K562 (cell line): ENCODE results near the gene FLOT2. TPM values are rescaled to one million over a fixed set of nuclear protein-coding genes. Genes with fewer than 3 reads are reported as not detected.
A peak's percentile ranks its signal among the peaks of the same experiment; 100 is the strongest.

Source experiments
- ATF7 ChIP-seq: fragments of 450-650 bp; IDR thresholded peaks from 2 replicates; pipeline ENCODE4 v1.7.1; 2014; ENCODE audit warnings: mild to moderate bottlenecking, moderate library complexity
- CREB1 ChIP-seq, 2 experiments: sonication (generic) in 1 of 2; formaldehyde crosslinking in 1 of 2; IDR thresholded peaks; 2 replicates each; pipeline versions ENCODE4 v1.6.1 to v1.8.0; 2012 to 2022; ENCODE audit warnings: inconsistent platforms in 1 of 2, mild to moderate bottlenecking in 1 of 2, missing genetic modification reagents in 1 of 2, moderate library complexity in 1 of 2
- NFXL1 ChIP-seq: fragments of 450-650 bp; formaldehyde crosslinking; IDR thresholded peaks from 2 replicates; pipeline ENCODE4 v1.4.0; 2021; ENCODE audit warnings: mild to moderate bottlenecking
- RFX5 ChIP-seq: IDR thresholded peaks from 2 replicates; pipeline ENCODE4 v1.6.1; 2011; ENCODE audit warnings: low read depth, mild to moderate bottlenecking, improper control_type of control experiment, low read length
- TEAD2 ChIP-seq: fragments of 450-650 bp; IDR thresholded peaks from 2 replicates; pipeline ENCODE4 v1.6.1; 2016; ENCODE audit warnings: missing genetic modification characterization, control low read depth, missing compliant biosample characterization
- ZNF444 ChIP-seq: fragments of 250-450 bp; sonication (Bioruptor Pico); IDR thresholded peaks from 2 replicates; pipeline ENCODE4 v1.4.0; 2020; ENCODE audit warnings: mild to moderate bottlenecking, moderate library complexity
- polyA plus RNA-seq, 8 experiments: library from polyadenylated mRNA; depleted of rRNA in 4 of 8; stranded (reverse) in 5 of 8; unstranded in 3 of 8; fragments of >200 nt; fragmentation: Nextera tagmentation in 2 of 8; fragmentation: Illumina TruSeq in 1 of 8; extraction: Ambion mirVana in 2 of 8; extraction: Trizol in 1 of 8; gene quantifications; 2 replicates each; pipeline versions ENCODE4 v1.2.1 to v1.2.3, GENCODE V29; 2011 to 2014; ENCODE audit warnings: inconsistent platforms in 1 of 8, missing spikeins in 1 of 8
- total RNA-seq, 7 experiments: library from RNA; depleted of rRNA in 6 of 7; stranded (reverse); fragments of >200 nt in 6 of 7; fragmentation: Illumina TruSeq in 2 of 7; extraction: Trizol in 2 of 7; gene quantifications; 2 replicates each; pipeline versions ENCODE4 v1.2.1 to v1.2.3, GENCODE V29; 2011 to 2021; ENCODE audit warnings: low replicate concordance in 1 of 7
- TF ChIP-seq, protein P1 (sequence below): IDR thresholded peaks from 2 replicates; pipeline ENCODE4 v1.6.1; 2016; ENCODE audit warnings: missing genetic modification characterization, missing compliant biosample characterization
- TF ChIP-seq, protein P2 (sequence below): sonication (generic); formaldehyde crosslinking; IDR thresholded peaks from 2 replicates; pipeline ENCODE4 v1.9.0; 2022; ENCODE audit warnings: mild to moderate bottlenecking, missing genetic modification reagents
- TF ChIP-seq, protein P3 (sequence below), 2 experiments: fragments of 150-350 bp in 1 of 2; IDR thresholded peaks; 2 replicates each; pipeline ENCODE4 v1.6.1; 2012 to 2016; ENCODE audit warnings: low read depth in 2 of 2, low read length in 2 of 2, mild to moderate bottlenecking in 1 of 2, moderate library complexity in 1 of 2
- TF ChIP-seq, protein P4 (sequence below): sonication (generic); formaldehyde crosslinking; IDR thresholded peaks from 2 replicates; pipeline ENCODE4 v1.8.0; 2023; ENCODE audit warnings: missing genetic modification reagents, mild to moderate bottlenecking, borderline replicate concordance
- TF ChIP-seq, protein P5 (sequence below): fragments of 200-400 bp; formaldehyde crosslinking; IDR thresholded peaks from 2 replicates; pipeline ENCODE4 v1.6.1; 2017; ENCODE audit warnings: mild to moderate bottlenecking, low read depth, low read length, moderate library complexity

Gene FLOT2
- total and polyA plus RNA-seq, 9 of the 15 experiments (the other 6 are each of a cell fraction or from before 2014, with no cell fraction given): 17.5 to 138 (median 41.7) TPM

DNA sequence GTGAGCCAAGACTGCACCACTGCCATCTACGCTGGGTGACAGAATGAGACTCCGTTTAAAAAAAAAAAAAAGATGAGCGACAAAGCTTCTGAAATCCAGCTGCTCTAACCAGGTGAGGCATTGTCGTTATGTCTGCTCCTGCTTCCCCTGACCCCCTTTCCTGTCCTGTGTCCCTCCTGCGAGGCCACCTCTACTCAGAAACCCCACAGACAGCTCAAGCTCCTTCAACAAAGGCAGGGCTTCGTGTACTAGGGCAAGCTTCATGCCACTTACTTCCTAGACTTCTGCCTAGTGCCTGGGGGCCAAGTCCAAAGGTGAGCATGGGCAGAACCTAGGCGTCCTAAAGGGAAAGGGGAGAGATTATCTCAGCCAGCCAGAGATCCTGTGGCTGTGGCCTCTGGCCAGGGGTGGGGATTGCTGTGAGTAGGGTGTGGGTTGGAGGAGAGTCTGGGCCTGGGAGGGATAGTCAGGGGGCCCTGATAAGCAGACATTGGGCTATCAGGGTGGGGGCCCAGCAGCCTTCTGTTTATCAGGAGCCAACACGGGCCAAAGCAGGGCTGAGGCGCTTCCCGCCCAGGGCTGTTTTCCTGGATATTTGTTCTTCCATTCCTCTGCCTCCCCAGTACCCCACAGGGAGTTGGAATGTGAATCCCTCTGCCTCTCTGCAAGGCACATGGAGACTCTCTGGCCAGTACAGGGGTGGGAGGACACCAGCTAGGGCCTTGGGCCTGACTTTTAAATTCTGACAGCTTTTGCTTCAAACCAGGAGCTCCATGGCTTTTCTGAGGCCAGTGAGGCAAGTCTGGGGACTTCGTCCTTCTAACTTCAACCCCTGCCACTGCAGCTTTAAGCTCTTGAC is 32.3 kb downstream of the FLOT2 start (continued):
- TF ChIP-seq, protein P1, sequence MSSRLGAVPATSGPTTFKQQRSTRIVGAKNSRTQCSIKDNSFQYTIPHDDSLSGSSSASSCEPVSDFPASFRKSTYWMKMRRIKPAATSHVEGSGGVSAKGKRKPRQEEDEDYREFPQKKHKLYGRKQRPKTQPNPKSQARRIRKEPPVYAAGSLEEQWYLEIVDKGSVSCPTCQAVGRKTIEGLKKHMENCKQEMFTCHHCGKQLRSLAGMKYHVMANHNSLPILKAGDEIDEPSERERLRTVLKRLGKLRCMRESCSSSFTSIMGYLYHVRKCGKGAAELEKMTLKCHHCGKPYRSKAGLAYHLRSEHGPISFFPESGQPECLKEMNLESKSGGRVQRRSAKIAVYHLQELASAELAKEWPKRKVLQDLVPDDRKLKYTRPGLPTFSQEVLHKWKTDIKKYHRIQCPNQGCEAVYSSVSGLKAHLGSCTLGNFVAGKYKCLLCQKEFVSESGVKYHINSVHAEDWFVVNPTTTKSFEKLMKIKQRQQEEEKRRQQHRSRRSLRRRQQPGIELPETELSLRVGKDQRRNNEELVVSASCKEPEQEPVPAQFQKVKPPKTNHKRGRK (tag): no peak
- TF ChIP-seq RFX5 (no peak), TEAD2 (tag) (no peak), CREB1 (IDR thresholded peaks at IDR 0.05) (peak; percentile 88), CREB1 (CRISPR knock-in tag; IDR thresholded peaks at IDR 0.05) (peak; percentile 14; the same call in 1 of the 2 replicates), ZNF444 (CRISPR knock-in tag) (peak; percentile 77), NFXL1 (no peak), ATF7 (peak; percentile 81; the same call in 1 of the 2 replicates)
- TF ChIP-seq, protein P2, sequence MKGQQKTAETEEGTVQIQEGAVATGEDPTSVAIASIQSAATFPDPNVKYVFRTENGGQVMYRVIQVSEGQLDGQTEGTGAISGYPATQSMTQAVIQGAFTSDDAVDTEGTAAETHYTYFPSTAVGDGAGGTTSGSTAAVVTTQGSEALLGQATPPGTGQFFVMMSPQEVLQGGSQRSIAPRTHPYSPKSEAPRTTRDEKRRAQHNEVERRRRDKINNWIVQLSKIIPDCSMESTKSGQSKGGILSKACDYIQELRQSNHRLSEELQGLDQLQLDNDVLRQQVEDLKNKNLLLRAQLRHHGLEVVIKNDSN (CRISPR knock-in tag): no peak
- TF ChIP-seq, protein P3, sequence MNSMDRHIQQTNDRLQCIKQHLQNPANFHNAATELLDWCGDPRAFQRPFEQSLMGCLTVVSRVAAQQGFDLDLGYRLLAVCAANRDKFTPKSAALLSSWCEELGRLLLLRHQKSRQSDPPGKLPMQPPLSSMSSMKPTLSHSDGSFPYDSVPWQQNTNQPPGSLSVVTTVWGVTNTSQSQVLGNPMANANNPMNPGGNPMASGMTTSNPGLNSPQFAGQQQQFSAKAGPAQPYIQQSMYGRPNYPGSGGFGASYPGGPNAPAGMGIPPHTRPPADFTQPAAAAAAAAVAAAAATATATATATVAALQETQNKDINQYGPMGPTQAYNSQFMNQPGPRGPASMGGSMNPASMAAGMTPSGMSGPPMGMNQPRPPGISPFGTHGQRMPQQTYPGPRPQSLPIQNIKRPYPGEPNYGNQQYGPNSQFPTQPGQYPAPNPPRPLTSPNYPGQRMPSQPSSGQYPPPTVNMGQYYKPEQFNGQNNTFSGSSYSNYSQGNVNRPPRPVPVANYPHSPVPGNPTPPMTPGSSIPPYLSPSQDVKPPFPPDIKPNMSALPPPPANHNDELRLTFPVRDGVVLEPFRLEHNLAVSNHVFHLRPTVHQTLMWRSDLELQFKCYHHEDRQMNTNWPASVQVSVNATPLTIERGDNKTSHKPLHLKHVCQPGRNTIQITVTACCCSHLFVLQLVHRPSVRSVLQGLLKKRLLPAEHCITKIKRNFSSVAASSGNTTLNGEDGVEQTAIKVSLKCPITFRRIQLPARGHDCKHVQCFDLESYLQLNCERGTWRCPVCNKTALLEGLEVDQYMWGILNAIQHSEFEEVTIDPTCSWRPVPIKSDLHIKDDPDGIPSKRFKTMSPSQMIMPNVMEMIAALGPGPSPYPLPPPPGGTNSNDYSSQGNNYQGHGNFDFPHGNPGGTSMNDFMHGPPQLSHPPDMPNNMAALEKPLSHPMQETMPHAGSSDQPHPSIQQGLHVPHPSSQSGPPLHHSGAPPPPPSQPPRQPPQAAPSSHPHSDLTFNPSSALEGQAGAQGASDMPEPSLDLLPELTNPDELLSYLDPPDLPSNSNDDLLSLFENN (IDR thresholded peaks at IDR 0.05; ENCODE audit: low read depth in 2 of 2, low read length in 2 of 2): peak in 1 of 2 experiments; percentile 99; a peak in 2 of 4 replicates
- TF ChIP-seq, protein P4, sequence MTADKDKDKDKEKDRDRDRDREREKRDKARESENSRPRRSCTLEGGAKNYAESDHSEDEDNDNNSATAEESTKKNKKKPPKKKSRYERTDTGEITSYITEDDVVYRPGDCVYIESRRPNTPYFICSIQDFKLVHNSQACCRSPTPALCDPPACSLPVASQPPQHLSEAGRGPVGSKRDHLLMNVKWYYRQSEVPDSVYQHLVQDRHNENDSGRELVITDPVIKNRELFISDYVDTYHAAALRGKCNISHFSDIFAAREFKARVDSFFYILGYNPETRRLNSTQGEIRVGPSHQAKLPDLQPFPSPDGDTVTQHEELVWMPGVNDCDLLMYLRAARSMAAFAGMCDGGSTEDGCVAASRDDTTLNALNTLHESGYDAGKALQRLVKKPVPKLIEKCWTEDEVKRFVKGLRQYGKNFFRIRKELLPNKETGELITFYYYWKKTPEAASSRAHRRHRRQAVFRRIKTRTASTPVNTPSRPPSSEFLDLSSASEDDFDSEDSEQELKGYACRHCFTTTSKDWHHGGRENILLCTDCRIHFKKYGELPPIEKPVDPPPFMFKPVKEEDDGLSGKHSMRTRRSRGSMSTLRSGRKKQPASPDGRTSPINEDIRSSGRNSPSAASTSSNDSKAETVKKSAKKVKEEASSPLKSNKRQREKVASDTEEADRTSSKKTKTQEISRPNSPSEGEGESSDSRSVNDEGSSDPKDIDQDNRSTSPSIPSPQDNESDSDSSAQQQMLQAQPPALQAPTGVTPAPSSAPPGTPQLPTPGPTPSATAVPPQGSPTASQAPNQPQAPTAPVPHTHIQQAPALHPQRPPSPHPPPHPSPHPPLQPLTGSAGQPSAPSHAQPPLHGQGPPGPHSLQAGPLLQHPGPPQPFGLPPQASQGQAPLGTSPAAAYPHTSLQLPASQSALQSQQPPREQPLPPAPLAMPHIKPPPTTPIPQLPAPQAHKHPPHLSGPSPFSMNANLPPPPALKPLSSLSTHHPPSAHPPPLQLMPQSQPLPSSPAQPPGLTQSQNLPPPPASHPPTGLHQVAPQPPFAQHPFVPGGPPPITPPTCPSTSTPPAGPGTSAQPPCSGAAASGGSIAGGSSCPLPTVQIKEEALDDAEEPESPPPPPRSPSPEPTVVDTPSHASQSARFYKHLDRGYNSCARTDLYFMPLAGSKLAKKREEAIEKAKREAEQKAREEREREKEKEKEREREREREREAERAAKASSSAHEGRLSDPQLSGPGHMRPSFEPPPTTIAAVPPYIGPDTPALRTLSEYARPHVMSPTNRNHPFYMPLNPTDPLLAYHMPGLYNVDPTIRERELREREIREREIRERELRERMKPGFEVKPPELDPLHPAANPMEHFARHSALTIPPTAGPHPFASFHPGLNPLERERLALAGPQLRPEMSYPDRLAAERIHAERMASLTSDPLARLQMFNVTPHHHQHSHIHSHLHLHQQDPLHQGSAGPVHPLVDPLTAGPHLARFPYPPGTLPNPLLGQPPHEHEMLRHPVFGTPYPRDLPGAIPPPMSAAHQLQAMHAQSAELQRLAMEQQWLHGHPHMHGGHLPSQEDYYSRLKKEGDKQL (CRISPR knock-in tag): no peak
- TF ChIP-seq, protein P5, sequence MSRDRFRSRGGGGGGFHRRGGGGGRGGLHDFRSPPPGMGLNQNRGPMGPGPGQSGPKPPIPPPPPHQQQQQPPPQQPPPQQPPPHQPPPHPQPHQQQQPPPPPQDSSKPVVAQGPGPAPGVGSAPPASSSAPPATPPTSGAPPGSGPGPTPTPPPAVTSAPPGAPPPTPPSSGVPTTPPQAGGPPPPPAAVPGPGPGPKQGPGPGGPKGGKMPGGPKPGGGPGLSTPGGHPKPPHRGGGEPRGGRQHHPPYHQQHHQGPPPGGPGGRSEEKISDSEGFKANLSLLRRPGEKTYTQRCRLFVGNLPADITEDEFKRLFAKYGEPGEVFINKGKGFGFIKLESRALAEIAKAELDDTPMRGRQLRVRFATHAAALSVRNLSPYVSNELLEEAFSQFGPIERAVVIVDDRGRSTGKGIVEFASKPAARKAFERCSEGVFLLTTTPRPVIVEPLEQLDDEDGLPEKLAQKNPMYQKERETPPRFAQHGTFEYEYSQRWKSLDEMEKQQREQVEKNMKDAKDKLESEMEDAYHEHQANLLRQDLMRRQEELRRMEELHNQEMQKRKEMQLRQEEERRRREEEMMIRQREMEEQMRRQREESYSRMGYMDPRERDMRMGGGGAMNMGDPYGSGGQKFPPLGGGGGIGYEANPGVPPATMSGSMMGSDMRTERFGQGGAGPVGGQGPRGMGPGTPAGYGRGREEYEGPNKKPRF: no peak
